H9 (cell line): ENCODE results near the gene SPIRE2. TPM values are rescaled to one million over a fixed set of nuclear protein-coding genes. Genes with fewer than 3 reads are reported as not detected.

Source experiments
- DNase-seq: peaks from one replicate; pipeline ENCODE4 v3.0.0-alpha.2; 2017
- H2AFZ ChIP-seq: one replicate; pipeline ENCODE4 v1.6.1; 2013; ENCODE audit warnings: mild to moderate bottlenecking, low read length, control low read depth, moderate library complexity
- H2AK5ac ChIP-seq: 2 replicates; pipeline ENCODE4 v1.6.1; 2013; ENCODE audit warnings: low read length, control low read depth, mixed read lengths; ENCODE audit not compliant: insufficient read length
- H2BK120ac ChIP-seq: one replicate; pipeline ENCODE4 v1.6.1; 2013; ENCODE audit warnings: low read depth, mild to moderate bottlenecking, low read length, control low read depth, inconsistent platforms; ENCODE audit not compliant: poor library complexity, severe bottlenecking
- H2BK12ac ChIP-seq: 2 replicates; pipeline ENCODE4 v1.6.1; 2013; ENCODE audit warnings: low read length, control low read depth, mixed read lengths, low read depth; ENCODE audit not compliant: insufficient read length
- H2BK15ac ChIP-seq: 2 replicates; pipeline ENCODE4 v1.6.1; 2013; ENCODE audit warnings: low read depth, low read length, control low read depth
- H2BK20ac ChIP-seq: one replicate; pipeline ENCODE4 v1.6.1; 2013; ENCODE audit warnings: low read depth, mild to moderate bottlenecking, low read length, control low read depth, inconsistent platforms; ENCODE audit not compliant: poor library complexity, severe bottlenecking
- H2BK5ac ChIP-seq: 2 replicates; pipeline ENCODE4 v1.6.1; 2013; ENCODE audit warnings: low read length, control low read depth, mixed read lengths; ENCODE audit not compliant: insufficient read length
- H3K14ac ChIP-seq: 2 replicates; pipeline ENCODE4 v1.6.1; 2013; ENCODE audit warnings: low read length, control low read depth; ENCODE audit not compliant: insufficient read depth
- H3K18ac ChIP-seq: 2 replicates; pipeline ENCODE4 v1.6.1; 2013; ENCODE audit warnings: low read depth, mild to moderate bottlenecking, mixed read lengths, low read length, control low read depth; ENCODE audit not compliant: insufficient read length
- H3K23ac ChIP-seq: 2 replicates; pipeline ENCODE4 v1.6.1; 2013; ENCODE audit warnings: low read length, control low read depth, mixed read lengths, low read depth; ENCODE audit not compliant: insufficient read length
- H3K23me2 ChIP-seq: 2 replicates; pipeline ENCODE4 v1.6.1; 2013; ENCODE audit warnings: low read depth, mild to moderate bottlenecking, mixed read lengths, low read length, control low read depth; ENCODE audit not compliant: insufficient read length, poor library complexity, severe bottlenecking
- H3K27ac ChIP-seq: 2 replicates; pipeline ENCODE4 v1.5.1; 2013; ENCODE audit warnings: low read length, control low read depth, mixed read lengths, low read depth; ENCODE audit not compliant: insufficient read length
- H3K27me3 ChIP-seq: 2 replicates; pipeline ENCODE4 v1.6.1; 2013; ENCODE audit warnings: low read length, control low read depth, inconsistent platforms; ENCODE audit not compliant: insufficient read depth
- H3K4ac ChIP-seq: 2 replicates; pipeline ENCODE4 v1.6.1; 2013; ENCODE audit warnings: low read depth, mild to moderate bottlenecking, control low read depth, inconsistent platforms, low read length, moderate library complexity
- H3K4me1 ChIP-seq: 2 replicates; pipeline ENCODE4 v1.6.1; 2013; ENCODE audit warnings: low read length, control low read depth, inconsistent platforms; ENCODE audit not compliant: insufficient read depth
- H3K4me2 ChIP-seq: 2 replicates; pipeline ENCODE4 v1.6.1; 2013; ENCODE audit warnings: low read length, control low read depth, mixed read lengths; ENCODE audit not compliant: insufficient read length, insufficient read depth
- H3K56ac ChIP-seq: 2 replicates; pipeline ENCODE4 v1.6.1; 2013; ENCODE audit warnings: low read depth, mild to moderate bottlenecking, mixed read lengths, low read length, control low read depth; ENCODE audit not compliant: insufficient read length
- H3K79me1 ChIP-seq: 2 replicates; pipeline ENCODE4 v1.6.1; 2013; ENCODE audit warnings: low read depth, mild to moderate bottlenecking, moderate library complexity, low read length, control low read depth, inconsistent platforms; ENCODE audit not compliant: insufficient read depth, poor library complexity, severe bottlenecking
- H3K79me2 ChIP-seq: 2 replicates; pipeline ENCODE4 v1.6.1; 2013; ENCODE audit warnings: low read length, control low read depth, inconsistent platforms; ENCODE audit not compliant: insufficient read depth
- H3K9ac ChIP-seq: 2 replicates; pipeline ENCODE4 v1.6.1; 2013; ENCODE audit warnings: low read length, control low read depth, mixed read lengths; ENCODE audit not compliant: insufficient read length; ENCODE audit errors: extremely low read depth
- H3K9me3 ChIP-seq: one replicate; pipeline ENCODE4 v1.6.1; 2013; ENCODE audit warnings: low read depth, low read length, inconsistent platforms; ENCODE audit not compliant: control insufficient read depth
- H3T11ph ChIP-seq: one replicate; pipeline ENCODE4 v1.6.1; 2013; ENCODE audit warnings: mild to moderate bottlenecking, low read length, control low read depth, inconsistent platforms
- H4K20me1 ChIP-seq: one replicate; pipeline ENCODE4 v1.6.1; 2013; ENCODE audit not compliant: control insufficient read depth, insufficient read length, insufficient read depth
- H4K5ac ChIP-seq: 2 replicates; pipeline ENCODE4 v1.6.1; 2013; ENCODE audit warnings: low read depth, mild to moderate bottlenecking, mixed read lengths, low read length, control low read depth; ENCODE audit not compliant: insufficient read length
- H4K8ac ChIP-seq: replicated peaks from 2 replicates; pipeline ENCODE4 v1.6.1; 2013; ENCODE audit warnings: low read length, control low read depth, mixed read lengths, low read depth; ENCODE audit not compliant: insufficient read length
- H4K91ac ChIP-seq: 2 replicates; pipeline ENCODE4 v1.6.1; 2013; ENCODE audit warnings: low read depth, mild to moderate bottlenecking, moderate library complexity, mixed read lengths, low read length, control low read depth; ENCODE audit not compliant: insufficient read length
- H3K27ac Mint-ChIP-seq, 3 experiments: 2 replicates in 2 of 3; 3 replicates in 1 of 3; pipeline ENCODE4 v1.8.0; 2020 to 2021; ENCODE audit warnings: mixed read lengths in 3 of 3, mild to moderate bottlenecking in 1 of 3, moderate library complexity in 1 of 3
- H3K27me3 Mint-ChIP-seq: 2 replicates; pipeline ENCODE4 v1.8.0; 2021; ENCODE audit warnings: low read depth, mild to moderate bottlenecking, moderate library complexity, mixed read lengths
- H3K36me3 Mint-ChIP-seq, 3 experiments: 2 replicates in 2 of 3; 3 replicates in 1 of 3; pipeline ENCODE4 v1.8.0; 2020 to 2021; ENCODE audit warnings: low read depth in 3 of 3, mixed read lengths in 3 of 3; ENCODE audit not compliant: insufficient read depth in 1 of 3
- H3K4me1 Mint-ChIP-seq, 2 experiments: 2 replicates each; pipeline ENCODE4 v1.8.0; 2020; ENCODE audit warnings: mixed read lengths in 2 of 2
- H3K4me3 Mint-ChIP-seq, 2 experiments: 2 replicates in 1 of 2; 3 replicates in 1 of 2; pipeline ENCODE4 v1.8.0; 2020 to 2021; ENCODE audit warnings: mild to moderate bottlenecking in 2 of 2, mixed read lengths in 2 of 2, moderate library complexity in 1 of 2
- H3K9me3 Mint-ChIP-seq, 2 experiments: 2 replicates in 1 of 2; 3 replicates in 1 of 2; pipeline ENCODE4 v1.8.0; 2020; ENCODE audit warnings: mild to moderate bottlenecking in 2 of 2, mixed read lengths in 2 of 2, moderate library complexity in 1 of 2
- CTCF ChIP-seq: fragments of 200-600 bp; sonication (generic); conservative IDR thresholded peaks from 3 replicates; pipeline ENCODE4 v1.8.0; 2021; ENCODE audit warnings: antibody characterized with exemption, mild to moderate bottlenecking
- WGBS: extraction: QIAGEN DNeasy Blood & Tissue Kit; methylation state at CpG from one replicate; pipeline ENCODE4 v1.1.7; 2013; ENCODE audit warnings: missing lambda C conversion rate, low lambda C conversion rate, mixed read lengths; ENCODE audit not compliant: insufficient read length; ENCODE audit errors: extremely low coverage; 5-methylcytosine and 5-hydroxymethylcytosine counted together
- total RNA-seq: library from RNA; stranded (reverse); gene quantifications from 2 replicates; pipeline ENCODE4 v1.2.1, GENCODE V29; 2021

SPIRE2 gene
- total RNA-seq, 1 experiment from 2014 or later, result 6.9 TPM

GRCh38 chr16:89903908-89904515, 75.7 kb downstream of the SPIRE2 start:
- H3K9me3 Mint-ChIP-seq, result peaks cover 5 to 13% of the 10 kb centered on the region in 2 experiments; a peak in 3 of 5 replicates

More at GRCh38 chr16:89903908-89904515, 75.7 kb downstream of the SPIRE2 start:
- Histone ChIP-seq H3K4ac (no peak overlapping the region), H2BK20ac (no peak overlapping the region), H2AFZ (no peak overlapping the region), H3K23me2 (no peaks in the 10 kb centered on the region), H4K20me1 (no peaks in the 10 kb centered on the region), H2BK5ac (no peak overlapping the region), H3K79me2 (no peaks in the 10 kb centered on the region), H3K18ac (no peak overlapping the region), H4K8ac (no peak overlapping the region), H4K91ac (no peak overlapping the region), H3K4me1 (no peaks in the 10 kb centered on the region), H4K5ac (no peak overlapping the region), H3K27me3 (no peaks in the 10 kb centered on the region), H3K23ac (no peak overlapping the region), H2BK12ac (no peak overlapping the region), H3K27ac (no peak overlapping the region), H2BK15ac (no peak overlapping the region), H3T11ph (no peak overlapping the region), H2AK5ac (no peak overlapping the region), H2BK120ac (no peak overlapping the region), H3K9ac (no peak overlapping the region), H3K4me2 (no peak overlapping the region), H3K56ac (no peak overlapping the region), H3K79me1 (no peaks in the 10 kb centered on the region), H3K14ac (no peak overlapping the region), H3K9me3 (peaks cover 7% of the 10 kb centered on the region)
- DNase-seq, result no peak
- no peaks in the 10 kb centered on the region for H3K27me3 Mint-ChIP-seq
- H3K27ac Mint-ChIP-seq, result no peak overlapping the region
- no peak for TF ChIP-seq CTCF
- no CpG with 5 or more reads among the region's 19 CpGs for WGBS
- peaks cover 37 to 56% (median 52%) of the 10 kb centered on the region in 3 experiments; a peak in 6 of 7 replicates for H3K36me3 Mint-ChIP-seq
- H3K4me1 Mint-ChIP-seq, result 0 out of 4 replicates have a peak, but pooled peaks cover 0 to 2% of the 10 kb centered on the region in 2 experiments
- no peak overlapping the region for H3K4me3 Mint-ChIP-seq
